ENCODE results near the gene C1orf21.

DNA sequence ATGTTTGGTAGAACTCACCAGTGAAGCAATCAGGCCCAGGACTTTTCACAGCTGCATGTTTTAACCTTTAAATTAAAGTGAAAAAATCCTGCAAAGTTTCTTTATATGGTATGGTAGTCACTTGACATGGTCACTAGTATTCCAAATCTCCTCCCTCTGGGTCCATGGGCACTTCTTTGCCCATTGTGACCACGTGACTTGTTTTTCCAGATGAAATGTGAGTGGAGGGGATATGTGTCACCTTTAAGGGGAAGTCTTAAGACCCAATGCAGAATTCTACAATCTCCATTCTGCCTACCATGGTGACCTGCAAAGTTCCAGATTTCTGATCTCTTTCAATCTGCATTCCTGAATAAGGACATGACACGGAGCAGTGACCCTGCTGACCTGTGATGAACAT lies 152.8 kb downstream of the C1orf21 start:
- no peak for TF ChIP-seq POLR2AphosphoS5 (IDR thresholded peaks at IDR 0.05; ENCODE audit: borderline replicate concordance, low read depth, low read length)
- no peak for TF ChIP-seq EZH2 (IDR thresholded peaks at IDR 0.05)
